ENCODE data around the gene TMEM212.

DNA sequence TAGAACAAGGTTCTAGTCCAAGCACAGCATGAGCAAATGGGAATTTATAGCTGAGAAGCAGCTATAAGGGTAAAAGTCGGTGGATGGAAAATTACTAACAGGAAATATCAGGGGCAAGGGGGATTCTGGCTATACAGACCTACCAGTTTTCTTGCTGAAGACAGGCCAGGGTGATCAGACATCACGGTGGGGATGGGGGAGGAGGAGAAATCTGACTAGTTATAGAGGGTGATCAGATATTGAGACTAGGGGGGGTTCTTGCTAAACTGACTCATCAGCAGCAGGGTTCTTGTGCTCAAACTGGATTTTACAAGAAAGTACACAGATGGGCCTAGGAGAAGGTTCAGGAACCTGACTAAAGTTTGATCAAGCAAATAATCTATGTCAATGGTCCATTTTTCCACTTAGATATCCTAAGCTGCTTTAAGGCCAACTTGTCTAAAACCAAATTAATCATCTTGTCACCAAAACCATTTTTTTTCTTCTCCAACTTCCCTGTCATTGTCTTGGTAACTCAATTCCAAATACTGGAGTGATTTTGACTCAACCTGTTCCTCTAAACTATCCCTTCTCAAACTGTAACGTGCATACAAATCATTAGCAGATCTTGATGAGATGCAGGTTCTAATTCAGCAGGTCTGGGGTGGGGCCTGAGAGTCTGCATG, 4.6 kb downstream of the TMEM212 start:
- no peak for TF ChIP-seq CTCF (conservative IDR thresholded peaks at IDR 0.05; ENCODE audit: low read length)
- TF ChIP-seq EZH2phosphoT487 (IDR thresholded peaks at IDR 0.05; ENCODE audit: borderline replicate concordance), result no peak
